Stomach (tissue), 4 donors: Measurements from ENCODE around the gene LACTBL1.

Experiments
- CTCF ChIP-seq, 7 experiments: fragments of 450-650 bp in 4 of 7; fragments of 200-600 bp in 3 of 7; sonication (generic) in 3 of 7; IDR thresholded peaks; one replicate each; pipeline ENCODE4 v1.5.1; 2016 to 2019; ENCODE audit warnings: antibody characterized with exemption in 7 of 7, control low read depth in 2 of 7, mild to moderate bottlenecking in 1 of 7
- EP300 ChIP-seq: sonication (generic); formaldehyde crosslinking; IDR thresholded peaks from one replicate; pipeline ENCODE4 v1.6.1; 2017; ENCODE audit warnings: antibody characterized with exemption
- POLR2A ChIP-seq, 4 donors: fragments of 450-650 bp; IDR thresholded peaks; one replicate each; pipeline ENCODE4 v1.6.1; 2016; ENCODE audit warnings: antibody characterized with exemption in 4 of 4, control low read depth in 2 of 4, mild to moderate bottlenecking in 1 of 4, moderate library complexity in 1 of 4
- POLR2AphosphoS5 ChIP-seq, 3 donors: sonication (generic); formaldehyde crosslinking; IDR thresholded peaks; one replicate each; pipeline ENCODE4 v1.6.1; 2016; ENCODE audit warnings: antibody characterized with exemption in 3 of 3

GRCh38 chr1:23008901-23009300, 36.2 kb upstream of the LACTBL1 start:
- TF ChIP-seq CTCF (IDR thresholded peaks at IDR 0.05) (no peak), EP300 (no peak), POLR2A (IDR thresholded peaks at IDR 0.05) (no peak), POLR2AphosphoS5 (IDR thresholded peaks at IDR 0.05) (no peak)
